Astrocyte of the hippocampus (primary cell): ENCODE data around the gene BBLN.

Source experiments
- DNase-seq: peaks from one replicate; pipeline ENCODE4 v3.0.0; 2011; ENCODE audit warnings: low read depth, low spot score

The BBLN gene

DNA sequence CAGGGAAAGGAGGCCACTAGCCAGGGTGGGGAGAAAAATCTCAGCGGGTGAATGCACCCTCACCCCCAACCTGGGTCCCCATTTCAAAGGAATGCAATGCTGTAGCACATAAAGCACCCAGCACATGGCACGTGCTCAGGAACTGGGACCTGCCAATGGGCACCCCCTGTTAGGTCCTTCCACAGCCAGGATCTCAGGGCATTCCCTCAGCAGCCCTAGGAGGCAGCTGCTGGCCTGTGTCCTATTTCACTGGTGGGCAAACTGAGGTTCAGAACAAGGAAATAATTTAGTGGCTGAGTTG, 51.9 kb downstream of the BBLN start:
- DNase-seq = no peak
